NCI-H2227 treated with DMSO at 0.1 percent for 48 hours (cell line): ENCODE data around the gene PINK1.

Source experiments
- DNase-seq: peaks from one replicate; lab custom pipeline; 2025; lab: John Stamatoyannopoulos, UW

PINK1 gene

GRCh38 chr1:20611652-20612051 is 21.6 kb upstream of the PINK1 start:
- no peak for DNase-seq

GRCh38 chr1:20612221-20612746 is 21.0 kb upstream of the PINK1 start:
- DNase-seq = no peak

- DNase-seq = no peak
Observed at GRCh38 chr1:20614131-20614579, 19.1 kb upstream of the PINK1 start.

GRCh38 chr1:20615946-20616846 is 17.1 kb upstream of the PINK1 start:
- no peak for DNase-seq

- no peak for DNase-seq
Observed at GRCh38 chr1:20616847-20617487, 16.3 kb upstream of the PINK1 start.

GRCh38 chr1:20618550-20618949 is 14.7 kb upstream of the PINK1 start:
- no peak for DNase-seq

GRCh38 chr1:20619999-20620398 is 13.3 kb upstream of the PINK1 start:
- DNase-seq = no peak

- DNase-seq = no peak
Observed at GRCh38 chr1:20621012-20621411, 12.2 kb upstream of the PINK1 start.

GRCh38 chr1:20624709-20625108 is 8.5 kb upstream of the PINK1 start:
- DNase-seq = no peak

GRCh38 chr1:20625176-20626097 is 7.8 kb upstream of the PINK1 start:
- DNase-seq = no peak

GRCh38 chr1:20626098-20626427 is 7.2 kb upstream of the PINK1 start:
- no peak for DNase-seq

- no peak for DNase-seq
Observed at GRCh38 chr1:20626524-20626923, 6.7 kb upstream of the PINK1 start.

- no peak for DNase-seq
Observed at GRCh38 chr1:20630729-20631128, 2.5 kb upstream of the PINK1 start.

- no peak for DNase-seq
Observed at GRCh38 chr1:20632386-20632785, 872 bp upstream of the PINK1 start.

- DNase-seq = no peak
Observed at GRCh38 chr1:20634065-20634593, 871 bp downstream of the PINK1 start.

- DNase-seq = peak; percentile 38
Observed at GRCh38 chr1:20634594-20635084, 1.4 kb downstream of the PINK1 start.

- no peak for DNase-seq
Observed at GRCh38 chr1:20636785-20637347, 3.6 kb downstream of the PINK1 start.

- DNase-seq = peak; percentile 55
Observed at GRCh38 chr1:20640183-20640597, 6.9 kb downstream of the PINK1 start.

- DNase-seq = no peak
Observed at GRCh38 chr1:20641975-20642374, 8.7 kb downstream of the PINK1 start.

- DNase-seq = no peak
Observed at GRCh38 chr1:20643080-20643479, 9.8 kb downstream of the PINK1 start.

- DNase-seq = no peak
Observed at GRCh38 chr1:20644416-20644815, 11.2 kb downstream of the PINK1 start.
